ENCODE results near the gene INPP5D.

The INPP5D gene

DNA sequence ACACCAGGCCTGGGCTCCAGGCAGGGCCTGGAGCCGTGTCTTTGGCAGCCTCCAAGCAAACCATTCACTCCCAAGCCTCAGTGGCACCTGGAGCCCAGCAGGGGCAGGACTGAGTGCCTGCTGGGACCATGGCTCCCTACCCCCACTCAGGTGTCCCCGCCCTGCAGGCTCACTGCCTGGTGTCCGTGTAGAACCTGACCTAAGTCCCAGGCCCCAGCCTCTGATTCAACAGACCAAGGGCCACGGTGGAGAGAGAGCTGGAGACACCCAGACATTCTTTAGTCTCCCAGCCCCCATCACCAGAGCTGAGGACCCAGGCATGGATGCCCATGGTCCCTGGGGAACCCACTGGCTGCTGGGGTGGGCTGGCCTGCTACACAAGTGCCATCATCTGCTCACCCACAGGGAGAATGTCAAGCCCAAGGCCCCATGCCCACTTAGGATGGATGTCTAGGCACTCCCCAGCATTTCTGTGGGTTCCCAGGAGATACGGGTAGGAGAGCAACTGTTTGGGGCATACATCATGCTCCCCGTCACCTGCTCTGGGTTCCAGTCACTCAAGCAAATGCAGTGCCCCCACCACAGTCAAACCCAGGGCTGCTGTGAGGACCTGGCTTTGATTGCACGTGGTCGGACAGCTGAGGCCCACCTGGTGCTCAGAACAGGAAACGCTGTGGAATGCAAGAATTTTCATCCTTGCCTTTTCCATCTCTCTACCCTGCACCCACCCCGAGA lies 148.4 kb downstream of the INPP5D start:
- no peak overlapping the region for H3K4me3 ChIP-seq (replicated peaks; ENCODE audit: low read depth, low read length)
- TF ChIP-seq, protein P1, sequence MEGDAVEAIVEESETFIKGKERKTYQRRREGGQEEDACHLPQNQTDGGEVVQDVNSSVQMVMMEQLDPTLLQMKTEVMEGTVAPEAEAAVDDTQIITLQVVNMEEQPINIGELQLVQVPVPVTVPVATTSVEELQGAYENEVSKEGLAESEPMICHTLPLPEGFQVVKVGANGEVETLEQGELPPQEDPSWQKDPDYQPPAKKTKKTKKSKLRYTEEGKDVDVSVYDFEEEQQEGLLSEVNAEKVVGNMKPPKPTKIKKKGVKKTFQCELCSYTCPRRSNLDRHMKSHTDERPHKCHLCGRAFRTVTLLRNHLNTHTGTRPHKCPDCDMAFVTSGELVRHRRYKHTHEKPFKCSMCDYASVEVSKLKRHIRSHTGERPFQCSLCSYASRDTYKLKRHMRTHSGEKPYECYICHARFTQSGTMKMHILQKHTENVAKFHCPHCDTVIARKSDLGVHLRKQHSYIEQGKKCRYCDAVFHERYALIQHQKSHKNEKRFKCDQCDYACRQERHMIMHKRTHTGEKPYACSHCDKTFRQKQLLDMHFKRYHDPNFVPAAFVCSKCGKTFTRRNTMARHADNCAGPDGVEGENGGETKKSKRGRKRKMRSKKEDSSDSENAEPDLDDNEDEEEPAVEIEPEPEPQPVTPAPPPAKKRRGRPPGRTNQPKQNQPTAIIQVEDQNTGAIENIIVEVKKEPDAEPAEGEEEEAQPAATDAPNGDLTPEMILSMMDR (IDR thresholded peaks at IDR 0.05; ENCODE audit: low read depth, low read length, missing control alignments) = no peak
- DNase-seq (ENCODE audit: extremely low read depth, low read depth) = no peak

DNA sequence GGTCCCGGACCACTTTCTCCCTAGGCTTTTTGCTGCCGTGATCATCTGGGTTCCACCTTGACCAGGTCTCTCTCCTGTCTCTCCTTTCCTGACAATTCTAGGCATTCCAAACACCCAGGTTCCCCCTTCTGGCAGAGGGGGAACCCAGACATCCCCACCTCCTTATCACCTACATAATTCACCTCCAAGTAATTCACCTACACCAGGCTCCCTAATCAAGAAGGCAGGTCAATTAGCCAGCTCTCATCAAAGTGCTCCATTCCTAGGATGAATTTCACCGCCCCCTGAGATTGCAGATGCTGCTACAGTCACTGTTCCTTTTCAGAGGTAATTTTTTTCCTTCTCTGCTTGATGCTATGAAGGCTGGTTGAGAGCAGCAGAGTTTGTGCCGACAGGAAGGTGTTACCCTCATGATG lies 149.0 kb downstream of the INPP5D start:
- no peak for DNase-seq (ENCODE audit: extremely low read depth, low read depth)
- TF ChIP-seq, protein P1 (IDR thresholded peaks at IDR 0.05; ENCODE audit: low read depth, low read length, missing control alignments) = no peak
- no peak overlapping the region for H3K4me3 ChIP-seq (replicated peaks; ENCODE audit: low read depth, low read length)

DNA sequence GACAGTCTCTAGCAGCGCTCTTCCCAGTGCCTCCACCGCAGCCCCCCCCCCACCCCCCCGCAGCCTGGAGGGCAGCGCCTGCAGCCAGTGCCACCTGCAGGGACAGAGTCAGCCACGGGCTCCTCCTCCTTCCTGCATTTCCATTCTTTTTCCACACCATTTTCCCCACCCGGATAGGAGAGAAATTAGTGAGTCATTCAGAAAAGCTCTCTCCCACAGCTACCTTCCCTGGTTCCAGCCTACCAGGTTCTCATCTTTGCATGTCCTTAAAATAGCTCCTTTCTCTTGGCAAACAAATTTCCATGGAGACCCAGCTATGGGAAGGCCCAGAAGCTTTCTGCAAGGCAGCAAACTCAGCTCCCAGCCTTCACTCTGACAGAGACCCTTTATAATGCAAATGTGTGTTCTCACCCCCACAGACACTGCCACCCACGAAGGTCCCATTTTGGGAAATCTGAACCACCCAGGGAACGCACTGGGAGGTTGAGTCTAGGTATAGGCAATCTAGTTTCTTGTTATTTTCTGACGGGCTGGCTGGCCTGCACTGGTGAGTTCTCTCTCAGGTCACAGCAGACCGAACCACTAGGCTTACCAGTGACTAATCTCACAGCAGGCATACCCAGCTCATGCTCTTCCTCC lies 149.5 kb downstream of the INPP5D start:
- no peak overlapping the region for H3K4me3 ChIP-seq (replicated peaks; ENCODE audit: low read depth, low read length)
- no peak for DNase-seq (ENCODE audit: extremely low read depth, low read depth)
- TF ChIP-seq, protein P1 (IDR thresholded peaks at IDR 0.05; ENCODE audit: low read depth, low read length, missing control alignments) = no peak

DNA sequence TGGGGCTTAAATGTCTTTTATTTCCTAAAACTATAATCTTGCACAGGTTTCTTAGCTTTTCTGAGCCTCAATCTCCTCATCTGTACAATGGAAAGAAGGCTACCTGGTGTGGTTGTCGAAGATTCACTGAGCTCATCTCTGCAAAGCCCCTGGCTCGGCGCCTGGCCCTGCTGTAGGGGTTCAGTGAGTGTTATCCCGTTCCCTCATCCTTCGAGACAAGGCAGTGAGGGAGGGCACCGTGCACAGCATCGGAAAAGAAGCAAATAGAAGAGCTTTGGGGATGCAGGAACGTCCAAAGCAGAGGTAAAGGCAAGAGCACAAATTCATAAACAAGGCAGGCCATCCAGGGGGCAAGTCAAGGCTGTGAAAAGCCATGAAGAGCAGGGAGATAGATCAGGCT lies 150.1 kb downstream of the INPP5D start:
- no peak for DNase-seq (ENCODE audit: extremely low read depth, low read depth)
- TF ChIP-seq, protein P1 (IDR thresholded peaks at IDR 0.05; ENCODE audit: low read depth, low read length, missing control alignments) = no peak
- no peak overlapping the region for H3K4me3 ChIP-seq (replicated peaks; ENCODE audit: low read depth, low read length)

DNA sequence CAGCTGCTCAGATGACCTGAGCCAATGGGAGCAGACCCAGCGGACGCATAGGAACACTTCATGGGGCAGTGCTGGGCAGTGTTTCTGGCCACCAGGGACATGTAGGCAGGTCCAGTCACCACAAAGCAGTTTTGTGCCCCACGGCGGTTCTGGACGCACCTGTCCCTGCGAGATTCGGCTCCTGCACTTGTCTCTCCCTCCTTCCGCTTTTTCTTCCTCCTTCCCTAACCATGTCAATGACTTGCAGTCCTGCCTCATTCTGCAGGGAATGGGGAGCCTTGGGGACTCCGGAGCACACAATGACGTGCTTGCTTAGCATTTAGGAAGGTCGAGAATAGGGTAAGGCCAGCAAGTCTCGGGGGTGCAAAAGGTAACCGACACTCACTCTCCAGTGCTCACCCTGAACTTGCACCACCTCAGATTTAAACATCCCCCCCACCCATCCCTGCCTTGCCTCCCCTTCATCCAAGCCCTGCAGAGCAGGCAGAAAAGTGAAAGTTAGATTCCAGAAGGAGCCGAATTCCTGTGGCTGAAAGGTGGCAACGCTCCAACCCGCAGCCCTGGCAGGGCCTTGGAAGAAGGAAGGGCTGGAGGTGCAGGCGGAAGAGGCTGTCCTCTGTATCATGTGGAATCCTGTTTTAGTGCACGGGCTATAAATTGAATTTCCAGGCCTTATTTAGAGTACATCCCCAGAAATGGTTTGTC lies 150.9 kb downstream of the INPP5D start:
- TF ChIP-seq, protein P1 (IDR thresholded peaks at IDR 0.05; ENCODE audit: low read depth, low read length, missing control alignments) = no peak
- peak; percentile 82 for DNase-seq (ENCODE audit: extremely low read depth, low read depth)
- H3K4me3 ChIP-seq (replicated peaks; ENCODE audit: low read depth, low read length) = no peak overlapping the region

DNA sequence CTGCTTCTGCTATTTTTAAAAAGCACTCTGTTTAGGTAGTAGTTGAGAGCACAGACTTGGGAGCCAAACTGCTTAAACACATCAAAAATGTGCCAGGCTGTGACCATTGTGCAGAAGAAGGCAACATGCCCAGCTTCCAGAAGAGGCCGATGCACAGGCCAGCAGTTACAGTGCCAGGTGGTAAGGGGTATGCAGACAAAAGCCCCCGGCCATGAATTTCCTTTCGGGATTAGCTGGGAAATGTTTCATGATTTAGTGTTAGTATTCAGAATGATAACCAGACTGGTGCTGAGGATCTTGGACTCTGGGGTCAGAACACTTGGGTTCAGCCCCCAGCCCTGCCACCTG lies 151.4 kb downstream of the INPP5D start:
- TF ChIP-seq, protein P1 (IDR thresholded peaks at IDR 0.05; ENCODE audit: low read depth, low read length, missing control alignments) = no peak
- no peak for DNase-seq (ENCODE audit: extremely low read depth, low read depth)
- H3K4me3 ChIP-seq (replicated peaks; ENCODE audit: low read depth, low read length) = no peak overlapping the region

Data from HFF-Myc (cell line).